IMR-90 (cell line): ENCODE results near the gene PELO. TPM values are rescaled to one million over a fixed set of nuclear protein-coding genes. Genes with fewer than 3 reads are reported as not detected.

ENCODE experiments used
- ATAC-seq: fragments of 200-7000 bp; cut with Tn5 transposase; 2 replicates; pipeline ENCODE4 v1.9.1; 2020; ENCODE audit warnings: low read depth, mild to moderate bottlenecking, moderate library complexity
- BruUV-seq: library from RNA; stranded (reverse); fragments of 400-500 nt; replicated peaks from 2 replicates; lab custom pipeline; 2021; lab: Mats Ljungman, UMichigan
- CTCF ChIA-PET: fragments of 300-600 bp; formaldehyde crosslinking; extraction: SDS; loops from one replicate; lab custom pipeline; 2021; ENCODE audit warnings: antibody characterized with exemption; lab: Yijun Ruan, JAX
- POLR2A ChIA-PET: fragments of 300-600 bp; sonication (Branson Sonifier 250); formaldehyde crosslinking; loops from one replicate; lab custom pipeline; 2022; ENCODE audit warnings: antibody characterized with exemption; ENCODE audit not compliant: unreplicated experiment; lab: Charles Lee
- DNase-seq: peaks from one replicate; pipeline ENCODE4 v3.0.0; 2013
- H2AFZ ChIP-seq: replicated peaks from 2 replicates; pipeline ENCODE3; 2013; ENCODE audit warnings: low read length, mild to moderate bottlenecking; ENCODE audit not compliant: poor library complexity
- H2AK5ac ChIP-seq: 2 replicates; pipeline ENCODE4 v1.6.1; 2013; ENCODE audit warnings: low read depth, low read length, inconsistent platforms
- H2AK9ac ChIP-seq: replicated peaks from 2 replicates; pipeline ENCODE3; 2013; ENCODE audit warnings: mild to moderate bottlenecking, low read depth, low read length, moderate library complexity; ENCODE audit not compliant: poor library complexity
- H2BK120ac ChIP-seq: 2 replicates; pipeline ENCODE4 v1.6.1; 2013; ENCODE audit warnings: low read depth, low read length, inconsistent platforms
- H2BK15ac ChIP-seq: 3 replicates; pipeline ENCODE4 v1.6.1; 2013; ENCODE audit warnings: low read depth, low read length, inconsistent platforms
- H2BK20ac ChIP-seq: 2 replicates; pipeline ENCODE4 v1.6.1; 2013; ENCODE audit warnings: low read depth, mild to moderate bottlenecking, inconsistent platforms, low read length, moderate library complexity
- H2BK5ac ChIP-seq: 2 replicates; pipeline ENCODE4 v1.6.1; 2013; ENCODE audit warnings: mild to moderate bottlenecking, low read depth, low read length, inconsistent platforms; ENCODE audit not compliant: poor library complexity, severe bottlenecking
- H3K14ac ChIP-seq: replicated peaks from 2 replicates; pipeline ENCODE4 v1.6.1; 2013; ENCODE audit warnings: low read depth, low read length, inconsistent platforms
- H3K18ac ChIP-seq: 2 replicates; pipeline ENCODE4 v1.6.1; 2013; ENCODE audit warnings: low read depth, low read length, control low read depth
- H3K23ac ChIP-seq: 2 replicates; pipeline ENCODE4 v1.6.1; 2013; ENCODE audit warnings: low read depth, low read length, inconsistent platforms
- H3K27ac ChIP-seq: 2 replicates; pipeline ENCODE4 v1.5.1; 2013; ENCODE audit warnings: mild to moderate bottlenecking, control low read depth, low read length; ENCODE audit not compliant: insufficient read depth
- H3K27me3 ChIP-seq: 2 replicates; pipeline ENCODE4 v1.6.1; 2013; ENCODE audit warnings: low read length; ENCODE audit not compliant: control insufficient read depth, insufficient read depth
- H3K36me3 ChIP-seq: 2 replicates; pipeline ENCODE4 v1.6.1; 2013; ENCODE audit warnings: low read length, mixed read lengths; ENCODE audit not compliant: control insufficient read depth, insufficient read depth
- H3K4ac ChIP-seq: 2 replicates; pipeline ENCODE4 v1.6.1; 2013; ENCODE audit warnings: low read depth, low read length, inconsistent platforms
- H3K4me1 ChIP-seq: 2 replicates; pipeline ENCODE4 v1.6.1; 2013; ENCODE audit warnings: low read length, mixed read lengths; ENCODE audit not compliant: control insufficient read depth, insufficient read depth
- H3K4me2 ChIP-seq: 2 replicates; pipeline ENCODE4 v1.6.1; 2013; ENCODE audit warnings: low read depth, mild to moderate bottlenecking, control low read depth, low read length, moderate library complexity
- H3K4me3 ChIP-seq: 2 replicates; pipeline ENCODE4 v1.5.1; 2013; ENCODE audit warnings: low read depth, mild to moderate bottlenecking, control low read depth, low read length, moderate library complexity; ENCODE audit not compliant: insufficient read depth
- H3K56ac ChIP-seq: 2 replicates; pipeline ENCODE4 v1.6.1; 2013; ENCODE audit warnings: low read length, inconsistent platforms; ENCODE audit not compliant: insufficient read depth; ENCODE audit errors: extremely low read depth
- H3K79me1 ChIP-seq, 2 experiments: 2 replicates each; pipeline ENCODE4 v1.6.1; 2013; ENCODE audit warnings: low read length in 2 of 2, inconsistent platforms in 1 of 2, low read depth in 1 of 2
- H3K9ac ChIP-seq: 2 replicates; pipeline ENCODE4 v1.6.1; 2013; ENCODE audit warnings: low read depth, low read length, control low read depth
- H3K9me1 ChIP-seq: 2 replicates; pipeline ENCODE4 v1.6.1; 2013; ENCODE audit warnings: low read length, inconsistent platforms; ENCODE audit not compliant: insufficient read depth
- H3K9me3 ChIP-seq: 2 replicates; pipeline ENCODE4 v1.6.1; 2013; ENCODE audit warnings: low read length; ENCODE audit not compliant: control insufficient read depth, insufficient read depth
- H4K20me1 ChIP-seq: 2 replicates; pipeline ENCODE4 v1.6.1; 2013; ENCODE audit warnings: low read length, inconsistent platforms; ENCODE audit not compliant: insufficient read depth
- H4K5ac ChIP-seq: 2 replicates; pipeline ENCODE4 v1.6.1; 2013; ENCODE audit warnings: mild to moderate bottlenecking, low read depth, low read length, control low read depth
- H4K8ac ChIP-seq, 2 experiments: 2 replicates each; pipeline ENCODE4 v1.6.1; 2013; ENCODE audit warnings: low read depth in 2 of 2, low read length in 2 of 2, control low read depth in 1 of 2, inconsistent platforms in 1 of 2
- H4K91ac ChIP-seq: 2 replicates; pipeline ENCODE4 v1.6.1; 2013; ENCODE audit warnings: low read depth, low read length, inconsistent platforms; ENCODE audit not compliant: insufficient read depth
- CEBPB ChIP-seq: IDR thresholded peaks from 2 replicates; pipeline ENCODE4 v1.6.1; 2012; ENCODE audit warnings: low read depth, low read length, improper control_type of control experiment
- CHD1 ChIP-seq: IDR thresholded peaks from 2 replicates; pipeline ENCODE4 v1.6.1; 2012; ENCODE audit warnings: low read depth, low read length, improper control_type of control experiment
- ELK1 ChIP-seq: fragments of 150-350 bp; IDR thresholded peaks from 2 replicates; pipeline ENCODE4 v1.6.1; 2016; ENCODE audit warnings: low read depth, mild to moderate bottlenecking, low read length, moderate library complexity, borderline replicate concordance
- FOS ChIP-seq: fragments of 150-350 bp; IDR thresholded peaks from 2 replicates; pipeline ENCODE4 v1.6.1; 2016; ENCODE audit warnings: low read depth, low read length
- MXI1 ChIP-seq: IDR thresholded peaks from 2 replicates; pipeline ENCODE4 v1.6.1; 2012; ENCODE audit warnings: low read depth, mild to moderate bottlenecking, low read length, moderate library complexity, borderline replicate concordance
- POLR2A ChIP-seq: IDR thresholded peaks from 2 replicates; pipeline ENCODE4 v1.6.1; 2012; ENCODE audit warnings: mild to moderate bottlenecking, low read depth, low read length
- WGBS, 2 experiments: methylation state at CpG; one replicate each; pipeline versions ENCODE4 v1.1.5 to v1.1.7; 2013; ENCODE audit warnings: missing lambda C conversion rate in 2 of 2; ENCODE audit not compliant: insufficient read length in 1 of 2; ENCODE audit errors: extremely low coverage in 2 of 2; 5-methylcytosine and 5-hydroxymethylcytosine counted together
- dilution Hi-C: fragments of 300-500 bp; cut with HindIII; formaldehyde crosslinking; loops from one replicate; pipeline ENCODE4 v1.14.3; 2018; ENCODE audit warnings: low sequenced_read_pairs; ENCODE audit not compliant: unreplicated experiment
- in situ Hi-C: fragments of 300-500 bp; cut with MboI; formaldehyde crosslinking; loops from 3 replicates; pipeline ENCODE4 v1.14.3; 2019; ENCODE audit warnings: low sequenced_read_pairs, inconsistent platforms, mixed read lengths
- intact Hi-C: fragments of 100-400 bp; cut with micrococcal nuclease; formaldehyde crosslinking; loops from 2 replicates; pipeline ENCODE4 v1.10.0; 2022
- polyA plus RNA-seq, 3 experiments: library from polyadenylated mRNA; depleted of rRNA; stranded (reverse); fragments of >200 nt; gene quantifications; 2 replicates each; pipeline ENCODE4 v1.2.3, GENCODE V29; 2012; ENCODE audit warnings: low replicate concordance in 1 of 3
- total RNA-seq: library from RNA; depleted of rRNA; stranded (reverse); fragments of >200 nt; gene quantifications from 2 replicates; pipeline ENCODE4 v1.2.3, GENCODE V29; 2012

The PELO gene
- total and polyA plus RNA-seq, 2 of the 4 experiments (the other 2 are of a cell fraction): 42.4 to 48.9 TPM

DNA sequence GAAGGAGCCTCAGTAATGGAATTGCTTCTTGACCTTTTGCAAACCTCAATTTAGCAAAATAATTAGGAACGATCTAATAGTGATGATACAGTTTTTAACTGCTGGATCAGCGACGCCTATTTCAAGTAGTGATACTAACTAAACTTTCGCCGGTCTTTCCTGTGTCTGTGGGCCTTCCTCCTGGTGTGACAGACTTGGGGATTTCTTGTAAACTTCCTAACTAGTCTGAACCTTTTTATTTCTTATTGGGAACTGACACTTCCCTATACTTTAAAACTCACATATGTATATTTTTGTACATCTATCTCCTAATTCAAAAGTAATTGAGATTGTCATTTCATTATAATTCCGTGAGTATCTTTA, 15.2 kb downstream of the PELO start:
- Histone ChIP-seq H3K4me2 (peak overlapping the region; percentile 85), H2BK5ac (peak overlapping the region; percentile 97), H3K9ac (peak overlapping the region; percentile 79), H3K18ac (peak overlapping the region; percentile 25; the same call in 1 of the 2 replicates), H4K20me1 (peaks cover 39% of the 10 kb centered on the region), H3K27ac (peak overlapping the region; percentile 58; the same call in 1 of the 2 replicates), H2BK20ac (no peak overlapping the region), H3K23ac (peak overlapping the region; percentile 57; the same call in 1 of the 2 replicates), H3K9me1 (peaks cover 3% of the 10 kb centered on the region; the same call in 1 of the 2 replicates), H3K14ac (peak overlapping the region; percentile 41), H2AK9ac (no peak overlapping the region), H3K27me3 (no peaks in the 10 kb centered on the region), H3K9me3 (no peaks in the 10 kb centered on the region), H2BK120ac (no peak overlapping the region), H2AFZ (no peak overlapping the region), H3K4me3 (peak overlapping the region; percentile 56), H3K56ac (peak overlapping the region; percentile 70; the same call in 1 of the 2 replicates), H3K36me3 (peaks cover 13% of the 10 kb centered on the region), H3K4me1 (peaks cover 6% of the 10 kb centered on the region; the same call in 1 of the 2 replicates), H2AK5ac (no peak overlapping the region), H3K4ac (peak overlapping the region; percentile 54; the same call in 1 of the 2 replicates), H4K91ac (no peak overlapping the region; the same call in 1 of the 2 replicates), H3K79me1 (peaks cover 0 to 31% of the 10 kb centered on the region in 2 experiments; a peak in 3 of 4 replicates), H4K5ac (no peak overlapping the region), H2BK15ac (no peak overlapping the region), H4K8ac (peak overlapping the region in 1 of 2 experiments; percentile 59; a peak in 1 of 4 replicates)
- WGBS, 2 experiments: no CpG with 5 or more reads among the region's 6 CpGs
- no peak for TF ChIP-seq POLR2A
- TF ChIP-seq ELK1: no peak
- TF ChIP-seq CHD1: no peak
- no peak for TF ChIP-seq FOS
- TF ChIP-seq MXI1: no peak
- no peak for TF ChIP-seq CEBPB
- BruUV-seq: no TSS peak
- CTCF ChIA-PET: interaction anchor here (1.4 to 1.6 kb wide), 2 partner anchors 36 to 113 kb away, joined by 3 to 5 read pairs; no protein-coding TSS in a partner anchor
- intact Hi-C loops (no loop called here), dilution Hi-C loops (no loop called here), in situ Hi-C loops (loop anchor here (5.0 kb wide), 1 partner anchor 34 kb away; no protein-coding TSS in a partner anchor)
- DNase-seq (no peak), ATAC-seq (no peak)
- POLR2A ChIA-PET: no interaction called here
